ENCODE data around the gene CIITA.

The CIITA gene

GRCh38 chr16:10976634-10977033, 99.6 kb downstream of the CIITA start:
- no peak overlapping the region for H3K27ac ChIP-seq
- no peak for TF ChIP-seq ZFX (IDR thresholded peaks at IDR 0.05)
- TF ChIP-seq, protein P1, sequence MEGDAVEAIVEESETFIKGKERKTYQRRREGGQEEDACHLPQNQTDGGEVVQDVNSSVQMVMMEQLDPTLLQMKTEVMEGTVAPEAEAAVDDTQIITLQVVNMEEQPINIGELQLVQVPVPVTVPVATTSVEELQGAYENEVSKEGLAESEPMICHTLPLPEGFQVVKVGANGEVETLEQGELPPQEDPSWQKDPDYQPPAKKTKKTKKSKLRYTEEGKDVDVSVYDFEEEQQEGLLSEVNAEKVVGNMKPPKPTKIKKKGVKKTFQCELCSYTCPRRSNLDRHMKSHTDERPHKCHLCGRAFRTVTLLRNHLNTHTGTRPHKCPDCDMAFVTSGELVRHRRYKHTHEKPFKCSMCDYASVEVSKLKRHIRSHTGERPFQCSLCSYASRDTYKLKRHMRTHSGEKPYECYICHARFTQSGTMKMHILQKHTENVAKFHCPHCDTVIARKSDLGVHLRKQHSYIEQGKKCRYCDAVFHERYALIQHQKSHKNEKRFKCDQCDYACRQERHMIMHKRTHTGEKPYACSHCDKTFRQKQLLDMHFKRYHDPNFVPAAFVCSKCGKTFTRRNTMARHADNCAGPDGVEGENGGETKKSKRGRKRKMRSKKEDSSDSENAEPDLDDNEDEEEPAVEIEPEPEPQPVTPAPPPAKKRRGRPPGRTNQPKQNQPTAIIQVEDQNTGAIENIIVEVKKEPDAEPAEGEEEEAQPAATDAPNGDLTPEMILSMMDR (conservative IDR thresholded peaks at IDR 0.05), result no peak

DNA sequence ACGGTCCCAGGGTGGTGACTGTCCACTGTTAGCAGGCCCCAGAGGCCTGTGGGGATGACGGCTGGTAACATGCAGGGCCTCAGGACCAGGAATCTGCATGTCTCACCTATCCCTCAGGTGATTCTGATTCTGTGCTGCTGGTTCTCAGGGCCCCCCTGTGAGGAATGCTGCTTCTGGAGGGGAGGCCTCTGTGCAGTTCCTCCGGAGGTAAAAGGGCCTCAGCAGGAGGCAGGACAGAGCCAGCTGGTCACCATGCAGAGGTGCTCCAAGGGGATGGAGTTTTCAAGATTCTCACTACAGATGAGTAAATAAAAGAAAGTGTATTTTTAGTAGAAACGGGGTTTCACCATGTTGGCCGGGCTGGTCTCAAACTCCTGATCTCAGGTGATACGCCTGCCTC, 101.1 kb downstream of the CIITA start:
- H3K27ac ChIP-seq, result peak overlapping the region; percentile 33; the same call in 1 of the 2 replicates
- TF ChIP-seq, protein P1 (conservative IDR thresholded peaks at IDR 0.05), result no peak
- TF ChIP-seq ZFX (IDR thresholded peaks at IDR 0.05), result no peak

- peak overlapping the region; percentile 33 for H3K27ac ChIP-seq
- TF ChIP-seq ZFX (IDR thresholded peaks at IDR 0.05), result no peak
- TF ChIP-seq, protein P1 (conservative IDR thresholded peaks at IDR 0.05), result no peak
Measured at GRCh38 chr16:10978871-10979446, 102.0 kb downstream of the CIITA start.

- H3K27ac ChIP-seq, result peak overlapping the region; percentile 71
- TF ChIP-seq, protein P1 (conservative IDR thresholded peaks at IDR 0.05), result no peak
- no peak for TF ChIP-seq ZFX (IDR thresholded peaks at IDR 0.05)
Measured at GRCh38 chr16:10979717-10980601, 103.0 kb downstream of the CIITA start.

- no peak for TF ChIP-seq ZFX (IDR thresholded peaks at IDR 0.05)
- TF ChIP-seq, protein P1 (conservative IDR thresholded peaks at IDR 0.05), result no peak
- peak overlapping the region; percentile 71 for H3K27ac ChIP-seq
Measured at GRCh38 chr16:10980813-10981212, 103.8 kb downstream of the CIITA start.

DNA sequence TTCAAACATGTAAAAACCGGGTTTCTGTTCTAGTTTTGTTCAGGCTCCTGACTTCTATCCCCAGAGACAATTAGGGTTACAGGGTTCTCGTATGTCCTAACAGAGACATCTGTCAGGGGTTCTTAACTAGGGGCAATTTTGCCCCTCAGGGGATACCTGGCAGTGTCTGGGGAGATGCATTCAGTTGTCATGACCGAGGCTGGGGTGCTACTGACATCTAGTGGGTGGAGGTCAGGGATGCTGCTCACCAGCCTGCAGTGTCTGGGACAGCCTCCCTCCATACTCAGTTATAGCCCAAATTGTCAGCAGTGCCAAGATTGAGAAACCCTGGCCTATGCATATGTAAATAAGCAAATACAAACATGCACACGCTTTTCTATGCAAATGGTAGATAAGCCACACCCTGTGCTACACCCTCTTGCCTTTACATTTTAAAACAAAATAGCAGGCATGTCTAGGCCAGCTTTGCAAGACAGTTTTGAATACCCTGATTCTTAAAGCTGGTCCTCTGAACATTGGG, 104.8 kb downstream of the CIITA start:
- no peak overlapping the region for H3K27ac ChIP-seq
- TF ChIP-seq ZFX (IDR thresholded peaks at IDR 0.05), result no peak
- TF ChIP-seq, protein P1 (conservative IDR thresholded peaks at IDR 0.05), result peak; percentile 71

All from C4-2B (cell line).